ENCODE results near the gene KCNH1.
"Not testable (repeated sequence)": the region's sequence is repeated elsewhere in the genome, so short reads cannot be mapped to it uniquely, and the experiment has no call there.

KCNH1 gene

GRCh38 chr1:210678306-210678705 is 455.6 kb downstream of the KCNH1 start:
- H3K36me3 ChIP-seq (ENCODE audit: control insufficient read depth, insufficient read depth, low read length) = no peaks in the 10 kb centered on the region
- H3K4me1 ChIP-seq (ENCODE audit: control insufficient read depth, insufficient read depth, low read length) = no peaks in the 10 kb centered on the region
- H3K9me3 ChIP-seq (ENCODE audit: control insufficient read depth, insufficient read depth, low read length) = no peaks in the 10 kb centered on the region
- WGBS (ENCODE audit: insufficient coverage, insufficient read length) = no CpG with 5 or more reads among the region's 3 CpGs
- no peak for DNase-seq (ENCODE audit: low read depth, low spot score)
- H3K27me3 ChIP-seq (ENCODE audit: control insufficient read depth, insufficient read depth, low read length) = no peaks in the 10 kb centered on the region
- H3K27ac ChIP-seq (ENCODE audit: low read length) = no peak overlapping the region
- H3K4me3 ChIP-seq (ENCODE audit: low read length) = no peak overlapping the region

GRCh38 chr1:210677533-210677932 is 456.4 kb downstream of the KCNH1 start:
- DNase-seq (ENCODE audit: low read depth, low spot score) = no peak
- no peaks in the 10 kb centered on the region for H3K27me3 ChIP-seq (ENCODE audit: control insufficient read depth, insufficient read depth, low read length)
- WGBS (ENCODE audit: insufficient coverage, insufficient read length) = no CpG with 5 or more reads among the region's 4 CpGs

GRCh38 chr1:210676539-210676938 is 457.4 kb downstream of the KCNH1 start:
- H3K9me3 ChIP-seq (ENCODE audit: control insufficient read depth, insufficient read depth, low read length) = no peaks in the 10 kb centered on the region
- no peaks in the 10 kb centered on the region for H3K36me3 ChIP-seq (ENCODE audit: control insufficient read depth, insufficient read depth, low read length)
- no peaks in the 10 kb centered on the region for H3K27me3 ChIP-seq (ENCODE audit: control insufficient read depth, insufficient read depth, low read length)
- WGBS (ENCODE audit: insufficient coverage, insufficient read length) = no CpG with 5 or more reads among the region's 3 CpGs
- no peak for DNase-seq (ENCODE audit: low read depth, low spot score)
- no peak overlapping the region for H3K27ac ChIP-seq (ENCODE audit: low read length)
- H3K4me1 ChIP-seq (ENCODE audit: control insufficient read depth, insufficient read depth, low read length) = no peaks in the 10 kb centered on the region
- H3K4me3 ChIP-seq (ENCODE audit: low read length) = no peak overlapping the region

More at GRCh38 chr1:210677533-210677932, 456.4 kb downstream of the KCNH1 start:
- no peaks in the 10 kb centered on the region for H3K36me3 ChIP-seq (ENCODE audit: control insufficient read depth, insufficient read depth, low read length)
- no peak overlapping the region for H3K27ac ChIP-seq (ENCODE audit: low read length)
- H3K4me3 ChIP-seq (ENCODE audit: low read length) = no peak overlapping the region
- H3K9me3 ChIP-seq (ENCODE audit: control insufficient read depth, insufficient read depth, low read length) = no peaks in the 10 kb centered on the region
- H3K4me1 ChIP-seq (ENCODE audit: control insufficient read depth, insufficient read depth, low read length) = no peaks in the 10 kb centered on the region

- no CpG with 5 or more reads among the region's 3 CpGs for WGBS (ENCODE audit: insufficient coverage, insufficient read length)
- H3K4me3 ChIP-seq (ENCODE audit: low read length) = no peak overlapping the region; the same call in 1 of the 2 replicates
These were observed 459.8 kb downstream of the KCNH1 start for GRCh38 chr1:210674151-210674550.

GRCh38 chr1:210669951-210670350 is 464.0 kb downstream of the KCNH1 start:
- DNase-seq (ENCODE audit: low read depth, low spot score) = no peak
- Histone ChIP-seq H3K4me1 (ENCODE audit: control insufficient read depth, insufficient read depth, low read length) (no peaks in the 10 kb centered on the region), H3K27me3 (ENCODE audit: control insufficient read depth, insufficient read depth, low read length) (no peaks in the 10 kb centered on the region)

More at GRCh38 chr1:210674151-210674550, 459.8 kb downstream of the KCNH1 start:
- Histone ChIP-seq H3K27ac (ENCODE audit: low read length) (no peak overlapping the region), H3K36me3 (ENCODE audit: control insufficient read depth, insufficient read depth, low read length) (no peaks in the 10 kb centered on the region), H3K27me3 (ENCODE audit: control insufficient read depth, insufficient read depth, low read length) (no peaks in the 10 kb centered on the region), H3K9me3 (ENCODE audit: control insufficient read depth, insufficient read depth, low read length) (no peaks in the 10 kb centered on the region), H3K4me1 (ENCODE audit: control insufficient read depth, insufficient read depth, low read length) (no peaks in the 10 kb centered on the region)
- DNase-seq (ENCODE audit: low read depth, low spot score) = no peak

GRCh38 chr1:210663730-210664573 is 470.0 kb downstream of the KCNH1 start:
- Histone ChIP-seq H3K27me3 (ENCODE audit: control insufficient read depth, insufficient read depth, low read length) (no peaks in the 10 kb centered on the region), H3K4me1 (ENCODE audit: control insufficient read depth, insufficient read depth, low read length) (no peaks in the 10 kb centered on the region), H3K36me3 (ENCODE audit: control insufficient read depth, insufficient read depth, low read length) (no peaks in the 10 kb centered on the region), H3K9me3 (ENCODE audit: control insufficient read depth, insufficient read depth, low read length) (no peaks in the 10 kb centered on the region), H3K27ac (ENCODE audit: low read length) (no peak overlapping the region), H3K4me3 (ENCODE audit: low read length) (no peak overlapping the region)
- DNase-seq (ENCODE audit: low read depth, low spot score) = no peak
- no CpG with 5 or more reads among the region's 7 CpGs for WGBS (ENCODE audit: insufficient coverage, insufficient read length)

More at GRCh38 chr1:210669951-210670350, 464.0 kb downstream of the KCNH1 start:
- Histone ChIP-seq H3K4me3 (ENCODE audit: low read length) (no peak overlapping the region), H3K36me3 (ENCODE audit: control insufficient read depth, insufficient read depth, low read length) (no peaks in the 10 kb centered on the region), H3K27ac (ENCODE audit: low read length) (no peak overlapping the region), H3K9me3 (ENCODE audit: control insufficient read depth, insufficient read depth, low read length) (no peaks in the 10 kb centered on the region)

- no peaks in the 10 kb centered on the region for H3K9me3 ChIP-seq (ENCODE audit: control insufficient read depth, insufficient read depth, low read length)
- H3K27me3 ChIP-seq (ENCODE audit: control insufficient read depth, insufficient read depth, low read length) = no peaks in the 10 kb centered on the region
- H3K27ac ChIP-seq (ENCODE audit: low read length) = no peak overlapping the region
- no peak overlapping the region for H3K4me3 ChIP-seq (ENCODE audit: low read length)
- no peaks in the 10 kb centered on the region for H3K4me1 ChIP-seq (ENCODE audit: control insufficient read depth, insufficient read depth, low read length)
- no peaks in the 10 kb centered on the region for H3K36me3 ChIP-seq (ENCODE audit: control insufficient read depth, insufficient read depth, low read length)
- WGBS (ENCODE audit: insufficient coverage, insufficient read length) = no CpG with 5 or more reads among the region's 4 CpGs
- DNase-seq (ENCODE audit: low read depth, low spot score) = no peak
These were observed 471.5 kb downstream of the KCNH1 start for GRCh38 chr1:210662291-210663050.

- DNase-seq (ENCODE audit: low read depth, low spot score); H3K36me3 ChIP-seq (ENCODE audit: control insufficient read depth, insufficient read depth, low read length); H3K4me3 ChIP-seq (ENCODE audit: low read length); H3K27me3 ChIP-seq (ENCODE audit: control insufficient read depth, insufficient read depth, low read length); H3K27ac ChIP-seq (ENCODE audit: low read length); H3K4me1 ChIP-seq (ENCODE audit: control insufficient read depth, insufficient read depth, low read length); H3K9me3 ChIP-seq (ENCODE audit: control insufficient read depth, insufficient read depth, low read length): not testable (repeated sequence)
- WGBS (ENCODE audit: insufficient coverage, insufficient read length) = no CpG with 5 or more reads among the region's 4 CpGs
These were observed 472.4 kb downstream of the KCNH1 start for GRCh38 chr1:210661520-210661919.

GRCh38 chr1:210657806-210658205 is 476.1 kb downstream of the KCNH1 start:
- WGBS (ENCODE audit: insufficient coverage, insufficient read length) = no CpG with 5 or more reads among the region's 6 CpGs

GRCh38 chr1:210655511-210655910 is 478.4 kb downstream of the KCNH1 start:
- Histone ChIP-seq H3K36me3 (ENCODE audit: control insufficient read depth, insufficient read depth, low read length) (no peaks in the 10 kb centered on the region), H3K4me1 (ENCODE audit: control insufficient read depth, insufficient read depth, low read length) (no peaks in the 10 kb centered on the region), H3K27me3 (ENCODE audit: control insufficient read depth, insufficient read depth, low read length) (no peaks in the 10 kb centered on the region), H3K4me3 (ENCODE audit: low read length) (no peak overlapping the region), H3K9me3 (ENCODE audit: control insufficient read depth, insufficient read depth, low read length) (no peaks in the 10 kb centered on the region), H3K27ac (ENCODE audit: low read length) (no peak overlapping the region)
- DNase-seq (ENCODE audit: low read depth, low spot score) = no peak
- WGBS (ENCODE audit: insufficient coverage, insufficient read length) = no CpG with 5 or more reads among the region's 7 CpGs

More at GRCh38 chr1:210657806-210658205, 476.1 kb downstream of the KCNH1 start:
- DNase-seq (ENCODE audit: low read depth, low spot score) = no peak
- Histone ChIP-seq H3K27me3 (ENCODE audit: control insufficient read depth, insufficient read depth, low read length) (no peaks in the 10 kb centered on the region), H3K4me1 (ENCODE audit: control insufficient read depth, insufficient read depth, low read length) (no peaks in the 10 kb centered on the region), H3K9me3 (ENCODE audit: control insufficient read depth, insufficient read depth, low read length) (no peaks in the 10 kb centered on the region), H3K36me3 (ENCODE audit: control insufficient read depth, insufficient read depth, low read length) (no peaks in the 10 kb centered on the region), H3K4me3 (ENCODE audit: low read length) (no peak overlapping the region), H3K27ac (ENCODE audit: low read length) (no peak overlapping the region)
